ENCODE results near the gene GPALPP1. TPM values are rescaled to one million over a fixed set of nuclear protein-coding genes. Genes with fewer than 3 reads are reported as not detected.

Gene GPALPP1
- total and polyA plus RNA-seq, 7 donors = 7.8 to 40.7 (median 26.3) TPM

DNA sequence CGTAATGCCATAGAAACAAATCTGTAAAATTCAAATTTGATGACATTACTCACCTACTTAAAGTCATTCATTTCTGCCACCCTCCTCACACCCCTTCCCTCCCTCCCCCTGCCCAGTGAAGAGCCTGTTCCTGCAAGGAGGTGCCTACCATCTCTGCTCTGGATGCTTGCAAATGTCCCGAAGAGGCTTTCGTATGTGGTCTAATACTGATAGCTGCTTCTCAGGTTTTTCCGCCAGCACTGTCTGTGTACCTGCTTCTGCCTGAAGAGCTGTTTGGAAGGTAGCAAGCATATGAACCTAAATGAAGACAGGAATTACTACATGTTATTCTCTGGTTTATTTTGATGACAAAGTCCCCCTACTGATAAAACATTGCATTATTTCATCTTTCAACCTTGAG is 57.1 kb downstream of the GPALPP1 start:
- Histone ChIP-seq H3K36me3 (no peaks in the 10 kb centered on the region), H3K27me3 (no peaks in the 10 kb centered on the region), H3K4me1 (peaks cover 0 to 13% (median 6%) of the 10 kb centered on the region in 4 donors), H3K9me3 (no peaks in the 10 kb centered on the region), H3K27ac (peak overlapping the region in 1 of 4 donors; percentile 43), H3K4me3 (peak overlapping the region in 3 of 4 donors; percentile 47)
- no peak for DNase-seq
- 78 to 84% methylated on average over 4 of the region's 4 CpGs for WGBS, 2 donors
- intact Hi-C loops (cut with DNase I) = loop anchor here (5.0 kb wide), 1 partner anchor 71 kb away; no protein-coding TSS in a partner anchor
- no peak for TF ChIP-seq EP300 (IDR thresholded peaks at IDR 0.05)
- TF ChIP-seq, protein P1, sequence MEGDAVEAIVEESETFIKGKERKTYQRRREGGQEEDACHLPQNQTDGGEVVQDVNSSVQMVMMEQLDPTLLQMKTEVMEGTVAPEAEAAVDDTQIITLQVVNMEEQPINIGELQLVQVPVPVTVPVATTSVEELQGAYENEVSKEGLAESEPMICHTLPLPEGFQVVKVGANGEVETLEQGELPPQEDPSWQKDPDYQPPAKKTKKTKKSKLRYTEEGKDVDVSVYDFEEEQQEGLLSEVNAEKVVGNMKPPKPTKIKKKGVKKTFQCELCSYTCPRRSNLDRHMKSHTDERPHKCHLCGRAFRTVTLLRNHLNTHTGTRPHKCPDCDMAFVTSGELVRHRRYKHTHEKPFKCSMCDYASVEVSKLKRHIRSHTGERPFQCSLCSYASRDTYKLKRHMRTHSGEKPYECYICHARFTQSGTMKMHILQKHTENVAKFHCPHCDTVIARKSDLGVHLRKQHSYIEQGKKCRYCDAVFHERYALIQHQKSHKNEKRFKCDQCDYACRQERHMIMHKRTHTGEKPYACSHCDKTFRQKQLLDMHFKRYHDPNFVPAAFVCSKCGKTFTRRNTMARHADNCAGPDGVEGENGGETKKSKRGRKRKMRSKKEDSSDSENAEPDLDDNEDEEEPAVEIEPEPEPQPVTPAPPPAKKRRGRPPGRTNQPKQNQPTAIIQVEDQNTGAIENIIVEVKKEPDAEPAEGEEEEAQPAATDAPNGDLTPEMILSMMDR (IDR thresholded peaks at IDR 0.05) = no peak
- no peak for TF ChIP-seq POLR2A (IDR thresholded peaks at IDR 0.05)
- no peak for TF ChIP-seq POLR2AphosphoS5 (IDR thresholded peaks at IDR 0.05)

DNA sequence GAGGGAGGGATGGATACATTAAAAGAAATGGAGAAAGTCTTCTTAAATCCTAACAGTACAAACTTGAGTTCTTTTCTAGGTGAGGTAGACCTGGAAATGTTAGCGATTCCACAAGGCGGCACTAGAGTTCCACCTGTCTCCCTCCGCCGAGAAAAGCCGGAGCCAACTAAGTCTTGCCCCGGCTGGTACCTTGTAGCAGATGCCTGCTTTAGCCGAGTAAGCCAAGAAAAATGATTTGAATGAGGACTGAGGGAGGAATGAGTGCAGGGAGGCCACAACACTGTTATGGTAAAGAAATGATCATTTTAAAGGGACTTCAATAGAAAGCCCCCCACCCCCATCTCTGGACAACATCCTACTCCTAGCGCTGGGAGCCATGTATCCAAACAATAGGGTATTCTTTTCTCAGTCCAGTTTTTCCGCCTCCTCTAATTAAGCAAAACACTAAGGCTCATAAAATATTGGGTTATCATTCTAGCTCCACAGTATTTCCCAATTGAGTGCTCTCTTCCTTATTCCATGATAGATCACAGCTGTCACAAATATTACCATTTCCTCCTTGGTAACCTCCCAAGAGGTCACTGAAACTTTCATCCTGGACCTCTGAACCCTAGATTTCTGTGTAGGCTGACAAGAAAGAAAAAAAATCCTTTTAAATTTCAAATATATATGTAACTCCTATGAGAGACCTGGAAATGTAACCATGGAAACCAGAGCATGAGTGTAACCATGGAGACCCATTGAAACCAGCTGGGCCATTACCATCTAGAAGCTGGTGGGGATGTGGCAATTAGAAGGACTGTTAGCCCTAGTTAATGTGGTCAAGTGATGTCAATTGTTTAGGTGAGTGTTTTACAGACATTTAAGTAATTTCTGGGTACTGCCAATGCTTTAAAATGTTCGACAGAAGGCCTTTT is 58.3 kb downstream of the GPALPP1 start:
- H3K27me3 ChIP-seq = no peaks in the 10 kb centered on the region
- H3K4me1 ChIP-seq = peaks cover 0 to 13% (median 6%) of the 10 kb centered on the region in 4 donors
- DNase-seq = peak; percentile 87
- peak overlapping the region; percentile 23 to 47 (median 47) for H3K4me3 ChIP-seq
- TF ChIP-seq POLR2A (IDR thresholded peaks at IDR 0.05) (no peak), EP300 (IDR thresholded peaks at IDR 0.05) (no peak), POLR2AphosphoS5 (IDR thresholded peaks at IDR 0.05) (peak in 1 of 4 donors; percentile 38)
- TF ChIP-seq, protein P1 (IDR thresholded peaks at IDR 0.05) = peak; percentile 87 to 95 (median 92)
- WGBS, 2 donors = 13 to 19% methylated on average over 10 of the region's 10 CpGs
- intact Hi-C loops (cut with DNase I) = loop anchor here (1.0 to 5.0 kb wide), 3 partner anchors 70 to 262 kb away; no protein-coding TSS in a partner anchor
- H3K36me3 ChIP-seq = no peaks in the 10 kb centered on the region
- H3K9me3 ChIP-seq = no peaks in the 10 kb centered on the region
- H3K27ac ChIP-seq = peak overlapping the region in 3 of 4 donors; percentile 12 to 53 (median 43)

DNA sequence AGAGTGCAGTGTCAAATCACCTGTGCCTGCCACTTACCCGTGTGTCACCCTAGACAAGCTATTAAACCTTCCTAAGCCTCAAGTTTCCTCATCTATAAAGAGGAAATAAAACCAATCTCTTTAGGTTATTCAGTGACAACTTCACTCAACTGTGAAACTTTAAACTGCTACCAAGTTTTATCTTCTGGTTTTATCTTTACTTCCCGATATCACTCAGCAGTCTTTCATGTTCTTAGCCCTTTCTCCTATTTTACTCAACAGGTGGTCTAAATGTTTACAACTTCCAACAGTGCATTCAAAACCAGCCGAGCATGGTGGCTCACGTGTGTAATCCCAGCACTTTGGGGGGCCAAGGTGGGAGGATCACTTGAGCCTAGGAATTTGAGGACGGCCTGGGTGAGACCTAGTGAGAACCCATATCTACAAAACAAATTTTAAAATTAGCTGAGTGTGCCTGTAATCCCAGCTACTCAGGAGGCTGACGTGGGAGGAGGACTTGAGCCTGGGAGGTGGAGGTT is 59.6 kb downstream of the GPALPP1 start:
- H3K4me1 ChIP-seq = peaks cover 0 to 13% (median 6%) of the 10 kb centered on the region in 4 donors
- H3K36me3 ChIP-seq = no peaks in the 10 kb centered on the region
- no peak for DNase-seq
- no peak overlapping the region for H3K4me3 ChIP-seq
- TF ChIP-seq, protein P1 (IDR thresholded peaks at IDR 0.05) = no peak
- TF ChIP-seq POLR2A (IDR thresholded peaks at IDR 0.05) (no peak), POLR2AphosphoS5 (IDR thresholded peaks at IDR 0.05) (no peak)
- 53% methylated on average over 6 of the region's 6 CpGs for WGBS, 2 donors
- no peaks in the 10 kb centered on the region for H3K27me3 ChIP-seq
- no peaks in the 10 kb centered on the region for H3K9me3 ChIP-seq
- intact Hi-C loops (cut with DNase I) = loop anchor here (5.0 kb wide), 1 partner anchor 68 kb away; no protein-coding TSS in a partner anchor
- H3K27ac ChIP-seq = no peak overlapping the region

DNA sequence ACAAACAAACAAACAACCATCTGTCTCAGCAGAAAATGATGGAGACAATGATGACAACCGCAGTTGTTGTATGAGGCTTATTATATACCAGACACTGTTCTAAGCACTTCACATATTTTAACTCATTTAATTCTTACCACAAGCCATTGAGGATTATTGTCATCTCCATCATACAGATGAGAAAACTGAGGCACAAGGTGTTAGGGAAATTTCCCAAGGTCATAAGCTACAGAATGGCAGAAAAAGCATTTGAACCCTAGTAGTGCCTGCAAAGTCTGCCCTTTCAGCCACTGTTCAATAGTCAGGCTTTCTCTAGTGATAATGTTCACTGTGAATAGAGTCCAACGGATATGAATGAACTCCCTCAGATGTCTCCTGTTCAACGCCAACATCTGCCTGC is 60.1 kb downstream of the GPALPP1 start:
- Histone ChIP-seq H3K36me3 (no peaks in the 10 kb centered on the region), H3K4me1 (peaks cover 0 to 17% (median 6%) of the 10 kb centered on the region in 4 donors), H3K4me3 (no peak overlapping the region), H3K9me3 (no peaks in the 10 kb centered on the region), H3K27me3 (no peaks in the 10 kb centered on the region), H3K27ac (no peak overlapping the region)
- TF ChIP-seq EP300 (IDR thresholded peaks at IDR 0.05) (no peak), POLR2A (IDR thresholded peaks at IDR 0.05) (no peak), POLR2AphosphoS5 (IDR thresholded peaks at IDR 0.05) (no peak)
- TF ChIP-seq, protein P1 (IDR thresholded peaks at IDR 0.05) = no peak
- 92 to 96% methylated on average over 3 of the region's 3 CpGs for WGBS, 2 donors
- intact Hi-C loops (cut with DNase I) = loop anchor here (5.0 kb wide), 1 partner anchor 68 kb away; no protein-coding TSS in a partner anchor
- no peak for DNase-seq
